Globus pallidus (tissue), 1 donor: ENCODE measurements around the gene CCDC15.

ENCODE experiments used
- DNase-seq: peaks from one replicate; pipeline ENCODE4 v3.0.0-alpha.2; 2015; ENCODE audit warnings: low spot score

The CCDC15 gene

GRCh38 chr11:125068368-125068767, 114.4 kb downstream of the CCDC15 start:
- DNase-seq = no peak

GRCh38 chr11:125069008-125069407, 115.0 kb downstream of the CCDC15 start:
- DNase-seq = no peak

DNA sequence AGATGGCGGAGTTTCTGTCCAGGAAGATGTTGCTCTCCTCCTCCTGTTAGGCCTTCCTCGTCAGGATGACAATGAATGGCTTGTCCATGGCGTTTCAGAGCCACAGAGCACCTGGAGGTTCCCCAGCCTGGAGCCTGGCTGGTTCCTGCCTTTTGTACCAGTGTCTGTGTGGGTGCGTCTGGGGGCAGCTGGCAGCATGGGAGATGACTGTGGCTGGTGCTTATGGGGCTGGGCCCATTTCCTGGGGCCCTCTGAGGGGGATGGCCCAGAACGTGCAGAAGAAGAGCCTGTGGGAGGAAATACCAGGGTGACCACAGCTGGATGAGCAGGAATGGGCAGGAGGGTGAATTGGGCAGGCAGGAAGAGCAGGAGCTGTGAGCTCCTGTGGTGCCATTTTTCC, 115.8 kb downstream of the CCDC15 start:
- DNase-seq = no peak

- DNase-seq = peak; percentile 53
Observed at GRCh38 chr11:125070699-125071254, 116.8 kb downstream of the CCDC15 start.

GRCh38 chr11:125071435-125071834, 117.4 kb downstream of the CCDC15 start:
- no peak for DNase-seq

- no peak for DNase-seq
Observed at GRCh38 chr11:125071846-125072217, 117.8 kb downstream of the CCDC15 start.

DNA sequence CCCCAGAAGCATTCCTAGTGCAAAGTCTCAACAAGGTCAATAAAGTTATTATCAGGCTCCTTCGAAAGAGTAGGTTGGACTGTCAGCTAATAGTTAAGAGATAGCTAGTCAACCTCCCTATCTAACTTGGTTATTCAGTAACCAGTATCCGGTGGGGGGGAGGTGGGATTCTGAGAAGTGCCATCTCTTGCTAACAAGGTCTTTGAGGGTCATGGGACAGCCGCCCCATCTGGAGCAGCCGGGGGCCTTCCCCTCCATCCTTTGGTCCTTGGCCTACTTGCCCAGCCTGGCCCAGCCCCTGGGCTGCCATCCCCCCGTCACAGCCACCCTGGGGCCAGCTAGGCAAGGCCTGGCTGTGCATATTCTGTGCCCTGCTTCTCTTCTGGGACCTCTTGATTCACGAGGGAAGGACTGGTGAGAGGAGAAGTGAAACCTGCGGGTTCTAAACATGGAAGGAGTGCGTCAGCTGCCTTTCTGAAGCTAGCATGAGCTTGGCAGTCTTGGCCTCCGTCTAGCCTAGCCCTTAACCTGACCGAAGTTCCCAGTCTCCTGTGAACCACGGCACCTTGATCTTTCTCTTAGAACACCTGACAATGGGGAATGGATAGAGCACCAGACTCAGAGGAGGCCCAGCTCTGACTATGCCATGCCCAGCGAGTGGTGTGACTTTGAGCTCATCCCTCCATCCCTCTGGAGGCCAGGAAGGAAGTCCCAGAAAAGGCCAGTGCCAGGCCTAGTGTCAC, 118.4 kb downstream of the CCDC15 start:
- peak; percentile 66 for DNase-seq

DNA sequence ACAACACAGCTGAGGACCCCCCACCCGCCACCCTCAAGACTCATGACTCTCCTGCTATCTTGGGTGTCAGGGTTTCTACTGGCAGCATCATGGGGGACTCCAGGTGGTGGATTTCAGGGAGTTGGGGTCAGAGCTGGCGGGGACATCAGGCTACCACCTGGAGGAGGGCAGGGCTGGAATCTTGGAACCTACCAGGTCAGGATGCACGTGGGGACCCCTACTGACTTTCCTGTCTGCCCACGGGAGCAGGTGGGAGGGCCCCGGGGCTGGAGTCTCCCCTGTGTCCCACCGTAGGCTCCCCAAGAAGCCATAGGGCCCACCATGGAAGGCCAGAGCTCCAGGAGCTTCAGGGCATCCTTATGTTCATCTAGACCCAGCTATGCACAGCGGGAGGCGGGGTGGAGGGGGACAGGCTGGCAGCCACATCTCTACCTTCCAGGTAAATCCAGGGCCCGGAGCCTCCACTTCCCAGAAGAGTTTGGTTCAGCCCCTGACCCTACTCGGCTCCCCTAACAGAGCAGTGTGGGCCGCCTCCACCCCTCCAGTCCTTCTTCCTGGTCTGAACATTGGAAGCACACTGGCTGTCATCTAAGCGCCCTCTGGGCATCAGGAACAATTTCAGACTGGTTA, 119.1 kb downstream of the CCDC15 start:
- no peak for DNase-seq

- DNase-seq = no peak
Observed at GRCh38 chr11:125073616-125074483, 119.8 kb downstream of the CCDC15 start.

DNA sequence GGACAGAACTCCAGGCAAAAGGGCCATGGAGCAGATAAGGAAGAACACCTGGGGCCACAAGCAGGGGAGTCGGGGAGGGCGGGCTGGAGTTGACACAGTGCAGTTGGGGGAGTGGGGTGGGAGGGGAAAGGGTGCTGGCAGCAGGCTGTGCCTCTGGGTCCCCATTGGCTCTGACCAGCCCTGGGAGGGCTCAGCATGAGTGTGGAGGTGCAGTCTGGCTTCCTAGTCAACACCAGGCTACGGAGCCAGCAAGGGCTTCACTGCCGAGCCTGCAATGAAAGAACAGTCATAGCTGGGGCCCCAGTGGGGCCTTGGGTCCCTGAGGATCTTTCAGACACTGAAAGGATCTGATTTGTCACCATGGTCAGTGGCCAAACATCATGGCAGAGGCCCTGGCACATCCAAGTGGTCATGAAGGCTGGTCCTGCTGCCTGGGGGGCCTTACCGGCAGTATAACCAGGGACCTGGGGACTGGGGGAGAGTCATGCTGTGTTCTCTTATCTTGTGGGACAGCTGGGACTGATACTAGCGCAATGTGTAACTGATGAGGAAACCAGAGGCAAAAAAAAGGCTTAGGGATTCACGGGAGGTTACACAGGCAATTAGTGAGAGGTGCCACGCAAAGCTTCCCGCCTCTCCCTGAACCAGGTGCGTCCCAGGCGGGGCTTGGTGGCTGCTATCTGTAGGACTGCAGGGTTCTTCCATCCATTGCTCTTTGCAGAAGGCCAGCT, 120.7 kb downstream of the CCDC15 start:
- DNase-seq = no peak

- no peak for DNase-seq
Observed at GRCh38 chr11:125075242-125075625, 121.2 kb downstream of the CCDC15 start.

- no peak for DNase-seq
Observed at GRCh38 chr11:125075900-125076317, 121.9 kb downstream of the CCDC15 start.

DNA sequence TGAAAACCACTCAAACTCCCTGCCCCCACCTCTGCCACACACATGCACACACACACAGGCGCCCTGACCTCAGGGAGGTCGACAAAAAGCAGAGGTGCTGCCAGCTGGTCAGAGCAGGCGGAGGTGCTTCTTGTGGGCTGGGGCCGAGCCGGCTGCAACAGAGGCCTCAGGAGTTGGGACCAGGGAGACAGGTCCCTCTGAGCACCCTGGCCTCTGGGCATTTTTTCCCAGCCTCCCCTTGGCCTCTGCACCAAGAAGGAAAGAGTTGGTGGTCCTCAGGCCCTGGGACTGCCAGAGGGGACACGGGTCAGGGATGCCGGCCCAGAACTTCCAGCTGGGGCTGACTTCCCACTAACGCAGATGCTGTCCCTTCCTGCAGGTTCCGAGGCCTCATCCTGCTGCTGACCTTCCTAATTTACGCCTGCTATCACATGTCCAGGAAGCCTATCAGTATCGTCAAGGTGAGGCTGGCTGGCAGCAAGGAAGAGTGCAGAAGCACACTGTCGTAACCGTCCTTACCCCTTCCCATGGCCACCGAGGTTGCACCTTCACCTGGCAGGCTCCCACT, 122.5 kb downstream of the CCDC15 start:
- no peak for DNase-seq

- DNase-seq = no peak
Observed at GRCh38 chr11:125078016-125078415, 124.0 kb downstream of the CCDC15 start.

GRCh38 chr11:125078516-125079140, 124.6 kb downstream of the CCDC15 start:
- DNase-seq = no peak

DNA sequence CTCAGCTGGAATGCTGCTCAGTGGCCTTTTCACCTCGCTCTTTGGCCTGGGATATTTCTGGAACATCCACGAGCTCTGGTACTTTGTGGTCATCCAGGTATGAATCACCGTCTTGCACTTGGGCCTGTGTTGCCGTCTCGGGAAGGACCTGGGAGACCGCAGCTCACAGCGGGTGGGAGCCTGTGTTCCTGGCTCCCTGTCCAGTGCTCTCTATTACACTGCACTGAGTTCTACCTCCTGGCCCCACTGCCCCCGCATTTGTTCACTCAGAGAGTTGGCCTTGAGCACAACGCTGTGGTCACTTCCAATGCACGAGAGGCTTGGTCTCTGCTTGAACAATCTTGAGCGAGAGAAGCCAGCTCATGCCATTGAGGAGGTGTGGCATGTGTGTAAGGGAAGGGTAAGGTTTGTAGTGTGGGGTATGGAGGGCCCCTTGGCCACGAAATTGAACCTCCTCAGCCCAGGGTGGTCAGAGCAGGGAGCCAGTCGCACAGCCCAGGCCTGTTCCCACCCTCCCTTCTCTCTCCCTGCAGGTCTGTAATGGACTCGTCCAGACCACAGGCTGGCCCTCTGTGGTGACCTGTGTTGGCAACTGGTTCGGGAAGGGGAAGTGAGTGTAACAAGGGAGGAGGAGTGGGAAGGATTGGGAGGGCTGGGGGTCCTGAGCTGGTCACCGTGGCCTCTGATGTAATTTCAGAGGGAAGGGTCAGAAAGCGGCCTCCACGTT, 125.3 kb downstream of the CCDC15 start:
- no peak for DNase-seq

DNA sequence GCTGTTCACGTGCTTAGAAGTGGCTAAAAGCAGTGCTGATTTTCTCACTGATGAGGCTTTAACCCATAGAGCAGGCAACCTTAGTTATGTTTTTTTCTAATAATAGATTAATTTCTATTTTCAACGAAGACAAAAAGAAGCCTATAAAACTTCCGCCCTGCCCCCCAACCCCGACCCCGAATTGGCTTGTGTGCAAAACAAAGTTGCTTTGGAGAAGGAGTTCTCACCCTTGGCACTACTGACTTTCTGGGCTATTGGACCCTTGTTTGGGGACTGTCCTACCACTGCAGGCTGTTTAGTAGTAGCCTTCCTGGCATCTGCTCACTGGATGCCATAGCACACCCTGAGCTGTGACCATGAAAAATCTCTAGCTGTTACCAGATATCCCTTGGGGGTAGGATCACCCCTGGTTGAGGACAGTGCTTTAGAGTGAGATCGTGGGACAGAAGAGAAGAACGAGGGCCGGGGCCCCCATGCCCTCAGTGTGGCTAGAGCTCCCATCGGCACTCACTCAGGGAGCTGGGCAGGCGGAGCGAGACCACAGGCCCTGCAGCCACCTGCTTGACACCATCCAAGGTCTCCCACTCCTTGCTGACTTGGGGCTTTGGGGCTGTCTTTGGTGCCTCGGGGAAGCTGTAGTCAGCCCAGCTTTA, 126.0 kb downstream of the CCDC15 start:
- no peak for DNase-seq

- DNase-seq = no peak
Observed at GRCh38 chr11:125080531-125080911, 126.5 kb downstream of the CCDC15 start.

- DNase-seq = no peak
Observed at GRCh38 chr11:125081098-125081798, 127.2 kb downstream of the CCDC15 start.
